Activated CD8-positive, alpha-beta memory T cell treated with anti-CD3 and anti-CD28 coated beads for 1 hour (primary cell): ENCODE data around the gene GRM7.

Experiments used
- DNase-seq, 2 donors: peaks; one replicate each; pipeline ENCODE4 v3.0.0-alpha.2; 2020; ENCODE audit warnings: low read depth in 1 of 2; ENCODE audit errors: extremely low read depth in 1 of 2

Gene GRM7

GRCh38 chr3:7754653-7755441 is 893.9 kb downstream of the GRM7 start:
- no peak for DNase-seq

DNA sequence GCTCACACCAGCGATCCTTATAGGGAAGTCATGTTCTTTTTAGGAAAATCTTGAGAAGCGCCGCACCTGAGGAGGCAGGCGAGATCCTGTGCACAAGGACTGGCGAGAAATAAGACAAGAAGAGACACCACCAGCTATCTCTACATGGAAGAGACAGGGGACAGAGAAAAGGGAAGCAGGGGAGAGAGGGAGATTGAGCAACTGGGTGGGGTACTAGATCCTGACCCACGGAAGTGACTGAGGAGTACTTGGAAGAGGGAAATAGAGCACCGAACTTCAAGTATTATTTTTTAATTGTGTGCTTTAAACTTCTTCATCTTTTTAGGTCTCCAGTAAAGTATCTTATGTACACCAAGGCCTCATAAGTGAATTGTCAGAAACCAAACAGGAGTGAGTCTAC is 898.7 kb downstream of the GRM7 start:
- no peak for DNase-seq

DNA sequence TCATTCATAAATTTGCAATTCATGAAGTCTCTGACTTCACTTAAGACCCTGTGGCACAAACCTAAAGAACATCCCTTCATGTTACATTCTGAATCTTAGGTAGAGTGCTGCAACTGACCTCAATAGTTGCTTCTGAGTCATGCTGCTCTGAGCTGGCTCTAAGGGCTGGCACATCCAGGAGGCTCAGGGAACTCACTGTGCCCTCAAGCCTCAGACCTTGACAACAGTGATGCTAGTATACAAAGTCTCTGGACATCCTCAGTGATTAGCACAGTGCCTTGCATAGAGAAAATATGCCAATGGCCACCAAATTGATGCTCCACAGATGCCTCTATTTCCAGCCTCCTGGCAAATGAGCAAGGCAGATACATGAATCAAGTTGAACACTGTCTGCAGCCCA is 899.8 kb downstream of the GRM7 start:
- no peak for DNase-seq

GRCh38 chr3:7764115-7764514 is 903.2 kb downstream of the GRM7 start:
- no peak for DNase-seq

GRCh38 chr3:7766530-7766929 is 905.6 kb downstream of the GRM7 start:
- DNase-seq, result no peak

DNA sequence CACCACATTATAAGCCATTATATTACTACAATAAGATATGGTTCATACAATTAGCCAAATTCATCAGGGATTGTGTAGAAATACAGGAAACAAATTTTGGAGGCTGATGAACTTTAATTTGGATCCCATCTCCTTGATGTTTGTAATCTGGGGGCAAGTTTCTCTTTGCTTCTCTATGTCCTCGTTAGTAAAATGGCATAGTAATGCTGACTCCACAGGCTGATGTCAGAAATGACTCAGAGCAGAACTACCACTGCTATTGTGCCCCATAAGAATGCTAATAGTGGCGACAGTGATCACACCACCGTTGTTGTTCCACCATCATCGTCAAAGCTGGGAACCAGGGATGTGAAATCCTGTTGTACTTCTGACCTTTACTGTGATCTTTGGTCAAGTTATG is 918.4 kb downstream of the GRM7 start:
- DNase-seq, result no peak

DNA sequence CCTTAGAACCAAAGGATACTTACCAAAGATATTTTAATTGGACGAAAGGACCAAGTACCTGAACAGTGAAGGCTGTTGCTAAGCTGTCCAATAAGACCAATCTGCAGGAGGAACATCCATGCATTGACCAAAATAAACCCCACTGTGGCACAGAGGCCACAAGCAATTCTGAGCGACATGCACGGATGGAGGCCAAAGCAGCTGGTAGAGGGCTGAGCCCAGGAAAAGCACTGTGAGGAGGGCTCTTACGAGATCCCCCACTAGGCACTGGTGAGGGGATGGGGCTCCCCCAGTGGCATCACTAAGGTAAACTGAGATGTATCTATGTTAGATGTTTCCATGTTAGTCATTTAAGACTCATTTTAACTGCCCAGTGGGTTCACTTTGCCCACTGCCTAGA is 920.5 kb downstream of the GRM7 start:
- DNase-seq, result no peak

DNA sequence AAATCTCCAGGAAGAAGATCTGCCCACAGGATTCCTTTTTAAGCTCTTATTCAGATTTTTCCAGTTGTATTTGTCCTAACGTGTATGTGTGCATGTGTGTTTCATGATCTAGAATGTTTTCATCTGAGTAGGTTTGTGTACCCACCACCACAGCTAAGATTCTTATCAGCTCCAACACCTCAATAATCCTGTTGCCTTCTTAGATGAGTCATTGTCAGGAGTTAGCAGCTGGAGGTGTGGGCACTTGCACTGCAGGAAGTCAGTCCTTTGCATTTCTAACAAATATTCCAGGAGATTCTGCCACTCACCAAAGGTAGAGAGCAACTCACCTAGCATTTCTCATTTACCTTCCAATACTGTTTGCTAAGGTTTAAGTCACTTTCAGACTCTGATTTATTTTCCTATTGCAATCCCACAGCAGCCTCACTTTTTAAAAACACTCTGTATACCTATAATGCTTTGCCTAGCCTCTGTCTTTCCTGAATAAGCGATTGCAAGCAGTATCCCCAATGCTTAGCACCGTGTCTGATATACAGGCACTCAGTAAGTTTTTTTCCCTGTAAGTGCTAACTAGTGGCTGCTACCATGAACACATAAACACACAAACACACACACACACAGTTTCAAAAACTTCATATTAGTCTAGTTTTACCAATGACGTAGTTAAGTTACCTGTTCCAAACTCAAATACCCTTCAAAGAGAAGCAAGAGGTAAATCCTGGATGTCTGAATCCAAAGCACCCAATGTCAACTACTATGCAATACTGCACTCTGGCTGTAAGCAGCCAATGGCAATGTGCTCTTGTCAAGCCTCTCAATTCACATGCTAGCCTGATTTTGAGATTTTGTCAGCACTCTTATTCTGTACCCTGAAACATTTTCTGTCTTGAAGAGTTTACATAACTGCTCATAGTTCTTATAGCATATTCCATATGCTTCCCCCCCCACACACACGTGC is 927.2 kb downstream of the GRM7 start:
- no peak for DNase-seq

DNA sequence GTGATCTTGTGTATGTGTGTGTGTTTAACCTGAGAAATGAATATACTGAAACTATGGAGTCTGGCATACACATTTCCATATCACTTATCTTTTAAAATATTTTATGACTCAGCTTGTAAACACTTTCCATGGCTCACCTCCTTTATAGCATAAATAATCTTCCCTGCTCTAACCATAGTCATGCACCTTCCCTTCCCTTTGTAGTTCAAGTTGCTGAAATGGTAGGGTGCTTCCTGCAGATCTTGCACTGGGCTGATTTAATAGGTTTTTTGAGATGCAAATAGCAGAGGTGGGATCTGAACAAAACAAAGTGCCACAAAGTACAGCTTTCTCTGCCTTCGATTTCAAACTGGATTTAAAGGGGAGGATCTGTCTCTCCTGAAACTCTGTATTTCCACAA is 928.0 kb downstream of the GRM7 start:
- DNase-seq, result no peak

DNA sequence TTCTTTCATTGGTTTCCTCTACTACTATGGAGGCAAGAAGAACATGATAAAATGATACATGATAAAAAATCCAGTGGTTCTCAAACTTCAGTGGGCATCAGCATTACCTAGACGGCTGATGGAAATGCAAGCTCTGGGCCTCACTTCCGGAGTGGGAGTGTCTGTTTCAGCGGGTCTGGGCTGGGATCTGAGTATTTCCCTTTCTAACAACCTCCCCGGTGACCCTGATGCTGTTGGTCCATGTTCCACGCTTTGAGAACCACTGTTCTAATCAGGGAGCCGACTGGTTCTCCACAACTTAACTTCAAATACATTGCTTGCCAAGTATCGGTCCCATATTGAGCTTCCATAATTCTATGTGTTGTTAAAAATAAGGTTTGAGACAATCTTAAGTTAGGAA is 928.4 kb downstream of the GRM7 start:
- DNase-seq, result no peak

DNA sequence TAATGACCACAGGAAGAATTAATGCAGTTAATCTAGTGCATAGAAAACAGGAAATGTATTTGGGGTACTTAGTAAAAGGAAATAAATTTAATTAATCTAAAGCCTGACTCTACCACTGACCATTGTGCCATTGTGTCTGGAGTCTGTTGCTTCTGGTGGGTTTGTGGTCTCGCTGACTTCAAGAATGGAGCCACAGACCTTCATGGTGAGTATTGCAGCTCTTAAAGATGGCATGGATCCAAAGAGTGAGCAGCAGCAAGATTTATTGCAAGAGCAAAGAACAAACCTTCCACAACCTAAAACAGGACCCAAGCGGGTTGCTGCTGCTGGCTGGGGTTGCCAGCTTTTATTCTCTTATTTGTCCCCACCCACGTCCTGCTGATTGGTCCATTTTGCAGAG is 929.2 kb downstream of the GRM7 start:
- no peak for DNase-seq
